ENCODE data around the gene DAG1.

Gene DAG1

DNA sequence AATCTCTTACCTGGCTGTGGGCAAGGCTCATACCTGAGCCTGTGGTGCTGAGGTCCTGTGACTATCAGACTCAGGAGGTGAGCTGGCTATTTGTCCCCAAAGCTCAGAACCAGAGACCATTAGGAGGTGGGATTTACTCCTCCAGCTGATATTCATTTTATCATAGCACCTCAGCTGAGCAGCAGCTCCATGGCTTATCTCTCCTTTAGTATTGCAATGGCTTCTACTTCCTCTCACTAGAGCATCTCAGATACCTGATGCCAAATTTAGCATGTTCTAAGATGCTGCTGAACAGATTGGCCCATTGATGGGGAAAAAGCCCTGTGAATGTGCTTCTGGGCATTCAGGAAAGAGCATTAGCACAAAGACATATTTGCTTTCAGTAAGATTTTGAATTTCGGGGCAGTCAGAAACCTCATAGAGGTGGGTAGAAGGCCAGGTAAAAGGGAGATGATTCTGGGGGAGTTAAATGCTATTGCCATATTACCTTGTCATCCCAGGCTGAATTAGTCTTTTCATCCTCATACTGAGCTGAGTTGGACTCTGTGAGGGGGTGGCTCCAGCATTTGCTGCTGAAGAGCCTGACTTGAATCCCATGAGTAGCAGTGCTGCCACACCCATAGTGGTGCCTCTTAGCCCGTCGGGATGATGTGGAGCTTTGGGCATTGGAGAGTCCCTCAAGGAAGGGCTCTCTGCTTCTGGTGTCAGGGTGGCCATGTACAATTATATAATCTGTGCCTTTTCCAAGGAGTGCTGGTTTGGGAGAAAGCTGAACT lies 86.6 kb downstream of the DAG1 start:
- no peak for DNase-seq

DNA sequence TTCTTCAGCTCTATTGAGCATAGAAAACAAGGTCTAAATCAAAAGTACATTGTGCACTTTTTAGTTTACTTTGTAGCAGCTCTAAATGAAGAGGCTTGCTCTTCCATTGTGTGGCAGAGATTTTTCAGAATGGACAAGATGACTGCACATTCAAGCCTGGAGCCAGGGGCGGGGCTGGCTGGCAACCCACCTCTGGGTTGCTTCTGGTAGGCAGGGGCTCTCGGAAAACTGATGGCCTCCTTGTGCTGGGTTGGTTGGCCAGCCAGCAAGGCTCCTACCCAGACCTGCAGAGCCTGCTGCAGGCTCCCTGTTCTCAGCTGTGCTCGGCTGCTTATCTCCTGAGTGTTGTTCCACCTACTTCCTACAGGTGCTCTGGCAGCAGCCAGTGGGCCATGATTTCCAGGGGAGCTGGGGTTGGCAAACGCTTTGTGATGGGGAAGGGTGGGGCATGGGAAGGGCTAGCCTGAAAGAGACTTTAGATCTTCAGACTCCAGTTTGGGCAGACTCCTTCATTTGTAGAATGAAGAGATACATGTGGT lies 93.0 kb downstream of the DAG1 start:
- no peak for DNase-seq

DNA sequence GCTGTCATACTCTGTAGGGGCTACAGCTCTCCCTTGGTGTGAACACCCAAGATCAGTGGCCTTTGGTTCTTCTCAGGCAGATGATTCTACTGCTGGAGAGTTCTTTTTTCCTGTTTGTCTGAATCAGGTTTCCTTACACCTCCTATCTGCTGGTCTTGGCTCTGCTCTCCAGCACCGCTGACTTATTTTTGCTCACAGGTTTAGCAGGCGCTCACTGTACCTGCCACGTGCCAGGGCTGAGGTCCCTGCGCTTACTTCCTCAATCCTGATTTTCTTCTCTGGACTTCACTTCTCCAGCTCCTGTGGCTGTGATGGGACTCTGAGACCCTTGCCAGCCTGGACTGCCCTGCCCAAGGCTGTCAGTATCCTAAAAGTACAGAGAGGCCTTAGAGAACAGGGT lies 93.7 kb downstream of the DAG1 start:
- no peak for DNase-seq

DNA sequence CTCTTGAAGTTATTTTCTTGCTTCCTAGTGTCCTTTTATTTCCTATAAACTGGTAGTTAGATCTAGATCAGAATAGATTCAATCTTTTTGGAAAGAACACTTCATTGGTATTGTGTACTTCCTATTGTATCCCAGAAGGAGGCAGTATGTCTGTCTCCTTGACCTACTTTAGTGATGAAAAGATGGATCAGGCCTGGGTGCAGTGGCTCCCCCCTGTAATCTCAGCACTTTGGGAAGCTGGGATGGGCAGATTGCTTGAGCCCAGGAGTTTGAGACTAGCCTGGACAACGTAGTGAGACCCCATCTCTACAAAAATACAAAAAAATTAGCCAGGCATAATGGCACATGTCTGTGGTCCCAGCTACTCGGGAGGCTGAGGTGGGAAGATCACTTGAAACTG lies 96.2 kb downstream of the DAG1 start:
- DNase-seq = no peak

DNA sequence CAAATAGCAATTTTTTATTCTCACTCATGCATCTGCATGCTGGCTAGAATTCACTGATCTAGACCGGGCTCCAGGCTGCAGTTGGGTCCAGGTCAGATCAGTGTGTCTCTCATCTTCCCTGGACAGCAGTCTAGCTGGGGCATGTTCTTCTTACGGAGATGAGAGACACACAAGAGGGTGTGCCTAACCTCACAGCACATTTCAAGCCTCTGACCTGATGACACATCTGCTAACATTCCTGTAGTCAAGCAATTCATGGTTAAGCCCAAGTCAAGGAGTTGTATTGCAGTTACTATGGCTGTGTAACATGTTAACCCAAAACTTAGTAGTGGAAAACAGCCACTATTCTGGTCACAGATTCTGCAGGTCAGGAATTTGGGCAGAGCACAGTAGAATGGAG lies 97.3 kb downstream of the DAG1 start:
- no peak for DNase-seq

DNA sequence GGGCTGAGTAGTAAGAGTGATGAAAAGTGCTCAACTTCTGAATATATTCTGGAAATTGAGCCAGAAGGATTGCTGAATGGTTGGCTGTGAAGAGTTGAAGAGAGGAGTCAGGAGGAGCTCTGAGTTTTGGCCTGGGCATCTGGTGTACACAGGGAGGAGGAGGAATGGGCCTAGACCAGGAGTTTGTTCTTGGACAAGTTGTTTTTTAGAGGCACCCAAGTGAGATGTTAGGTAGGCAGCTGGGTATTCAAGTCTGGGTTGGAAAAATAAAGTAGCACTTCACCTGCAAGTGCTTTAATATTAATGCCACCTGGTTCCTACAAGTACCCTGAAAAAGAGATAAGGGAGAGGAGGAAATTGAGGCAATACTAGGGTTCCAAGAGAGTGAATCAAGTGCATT lies 98.9 kb downstream of the DAG1 start:
- no peak for DNase-seq

DNA sequence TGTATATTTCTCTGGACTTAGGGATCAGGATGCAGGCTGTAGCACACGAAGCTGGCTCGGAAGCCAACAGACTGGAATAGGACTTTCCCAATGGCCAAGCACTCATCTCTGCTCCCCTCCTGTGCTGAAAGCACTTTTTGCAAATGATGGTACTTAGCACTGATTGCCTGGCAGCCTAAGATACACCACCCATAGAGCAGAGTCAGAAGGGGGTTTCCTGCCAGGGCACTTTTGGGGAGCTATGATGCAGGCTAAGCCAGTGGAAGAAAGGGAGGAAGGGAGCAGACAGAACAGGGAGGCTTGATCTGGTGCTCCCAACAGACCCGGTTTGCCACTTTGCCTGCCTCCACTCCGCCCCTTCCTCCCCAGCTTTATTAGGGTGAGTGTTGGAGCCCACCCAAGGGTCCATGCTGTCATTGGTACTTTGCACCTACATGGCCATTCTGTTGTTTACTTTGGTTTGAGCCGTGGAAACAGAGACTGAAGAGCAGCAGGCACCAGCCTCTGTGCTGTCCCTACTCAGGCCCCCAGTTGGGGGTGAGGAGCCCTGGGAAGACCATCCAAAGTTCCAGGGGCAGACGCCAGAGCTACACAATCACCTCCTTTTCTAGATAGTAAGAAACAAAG lies 100.1 kb downstream of the DAG1 start:
- no peak for DNase-seq

DNA sequence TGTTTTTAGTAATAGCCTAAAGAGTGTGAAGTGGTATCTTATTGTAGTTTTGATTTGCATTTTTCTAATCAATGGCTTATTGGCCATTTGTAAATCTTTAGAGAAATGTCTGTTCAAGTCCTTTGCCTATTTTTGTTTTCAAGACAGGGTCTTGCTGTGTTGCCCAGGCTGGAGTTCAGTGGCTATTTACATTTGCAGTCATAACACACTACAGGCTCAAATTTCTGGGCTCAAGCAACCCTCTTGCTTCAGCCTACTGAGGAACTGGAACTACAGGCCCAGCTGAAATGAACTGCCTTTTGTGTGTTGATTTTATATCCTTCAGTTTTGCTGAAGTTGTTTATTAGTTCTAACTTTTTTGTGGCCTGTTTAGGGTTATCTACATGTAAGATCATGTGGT lies 112.1 kb downstream of the DAG1 start:
- no peak for DNase-seq

Data from SHP77 (cell line).